Hepatocyte (in vitro differentiated cells): ENCODE results near the gene KRT7. TPM values are rescaled to one million over a fixed set of nuclear protein-coding genes. Genes with fewer than 3 reads are reported as not detected.

ENCODE experiments used
- DNase-seq: peaks from one replicate; pipeline ENCODE4 v3.0.0-alpha.2; 2016; ENCODE audit warnings: low spot score
- H2AFZ ChIP-seq: fragments of 200-600 bp; sonication (generic); 2 replicates; pipeline ENCODE4 v1.6.0; 2016; ENCODE audit warnings: antibody characterized with exemption, mild to moderate bottlenecking
- H3K27ac ChIP-seq: fragments of 200-600 bp; sonication (generic); 2 replicates; pipeline ENCODE4 v1.5.1; 2016; ENCODE audit warnings: mild to moderate bottlenecking
- H3K27me3 ChIP-seq: fragments of 200-600 bp; sonication (generic); 2 replicates; pipeline ENCODE4 v1.6.1; 2016
- H3K36me3 ChIP-seq: fragments of 200-600 bp; sonication (generic); replicated peaks from 2 replicates; pipeline ENCODE4 v1.5.1; 2016; ENCODE audit warnings: low read depth; ENCODE audit not compliant: insufficient read depth
- H3K4me1 ChIP-seq: fragments of 200-600 bp; sonication (generic); 2 replicates; pipeline ENCODE4 v1.5.1; 2016; ENCODE audit warnings: mild to moderate bottlenecking, moderate library complexity; ENCODE audit not compliant: insufficient read depth
- H3K4me2 ChIP-seq: fragments of 200-600 bp; sonication (generic); 2 replicates; pipeline ENCODE4 v1.6.0; 2016
- H3K4me3 ChIP-seq: fragments of 200-600 bp; sonication (generic); 2 replicates; pipeline ENCODE4 v1.5.1; 2016; ENCODE audit warnings: mild to moderate bottlenecking
- H3K79me2 ChIP-seq: fragments of 200-600 bp; sonication (generic); 2 replicates; pipeline ENCODE4 v1.6.0; 2017; ENCODE audit warnings: mild to moderate bottlenecking
- H3K9me2 ChIP-seq: fragments of 200-600 bp; sonication (generic); replicated peaks from 2 replicates; pipeline ENCODE4 v1.6.0; 2017; ENCODE audit warnings: mild to moderate bottlenecking; ENCODE audit not compliant: insufficient read depth
- H3K9me3 ChIP-seq: fragments of 200-600 bp; sonication (generic); 2 replicates; pipeline ENCODE4 v1.5.1; 2016; ENCODE audit warnings: low read depth, mild to moderate bottlenecking
- H4K20me1 ChIP-seq: fragments of 200-600 bp; sonication (generic); 2 replicates; pipeline ENCODE4 v1.6.0; 2016; ENCODE audit warnings: mild to moderate bottlenecking; ENCODE audit not compliant: insufficient read depth, poor library complexity, severe bottlenecking
- EZH2 ChIP-seq: fragments of 200-600 bp; sonication (generic); IDR thresholded peaks from 2 replicates; pipeline ENCODE4 v1.6.1; 2016; ENCODE audit warnings: antibody characterized with exemption, mild to moderate bottlenecking, borderline replicate concordance
- EZH2phosphoT487 ChIP-seq: fragments of 200-600 bp; sonication (generic); IDR thresholded peaks from one replicate; pipeline ENCODE4 v1.6.1; 2018; ENCODE audit warnings: antibody characterized with exemption, mild to moderate bottlenecking, low read depth, moderate library complexity; ENCODE audit not compliant: unreplicated experiment, severe bottlenecking
- WGBS: methylation state at CpG from one replicate; pipeline ENCODE4 v1.1.6; 2016; ENCODE audit warnings: low lambda C conversion rate; ENCODE audit errors: missing lambda C conversion rate; 5-methylcytosine and 5-hydroxymethylcytosine counted together
- polyA plus RNA-seq: library from polyadenylated mRNA; unstranded; fragments of >200 nt; fragmentation: Nextera tagmentation; extraction: Ambion mirVana; gene quantifications from 2 replicates; pipeline ENCODE4 v1.2.1, GENCODE V29; 2016
- total RNA-seq: library from RNA; depleted of rRNA; stranded (reverse); fragments of >200 nt; gene quantifications from 2 replicates; pipeline ENCODE4 v1.2.3, GENCODE V29; 2014
- TF ChIP-seq, protein P1 (sequence below): fragments of 200-600 bp; sonication (generic); IDR thresholded peaks from 2 replicates; pipeline ENCODE4 v1.5.1; 2016; ENCODE audit warnings: antibody characterized with exemption, mild to moderate bottlenecking; ENCODE audit not compliant: poor library complexity

KRT7 gene
- total and polyA plus RNA-seq, 2 experiments from 2014 or later, result 27.1 to 33.3 TPM

GRCh38 chr12:52252728-52253343 is 19.8 kb downstream of the KRT7 start:
- no peaks in the 10 kb centered on the region for H3K9me3 ChIP-seq
- no peaks in the 10 kb centered on the region for H3K9me2 ChIP-seq
- H3K36me3 ChIP-seq, result no peaks in the 10 kb centered on the region
- DNase-seq, result no peak
- no peak overlapping the region for H2AFZ ChIP-seq
- 96% methylated on average over 11 of the region's 11 CpGs for WGBS
- peaks cover 2% of the 10 kb centered on the region for H3K4me1 ChIP-seq
- no peaks in the 10 kb centered on the region for H3K79me2 ChIP-seq
- no peak overlapping the region for H3K4me3 ChIP-seq
- no peak overlapping the region for H3K4me2 ChIP-seq
- no peak for TF ChIP-seq EZH2
- no peak for TF ChIP-seq EZH2phosphoT487
- TF ChIP-seq, protein P1, sequence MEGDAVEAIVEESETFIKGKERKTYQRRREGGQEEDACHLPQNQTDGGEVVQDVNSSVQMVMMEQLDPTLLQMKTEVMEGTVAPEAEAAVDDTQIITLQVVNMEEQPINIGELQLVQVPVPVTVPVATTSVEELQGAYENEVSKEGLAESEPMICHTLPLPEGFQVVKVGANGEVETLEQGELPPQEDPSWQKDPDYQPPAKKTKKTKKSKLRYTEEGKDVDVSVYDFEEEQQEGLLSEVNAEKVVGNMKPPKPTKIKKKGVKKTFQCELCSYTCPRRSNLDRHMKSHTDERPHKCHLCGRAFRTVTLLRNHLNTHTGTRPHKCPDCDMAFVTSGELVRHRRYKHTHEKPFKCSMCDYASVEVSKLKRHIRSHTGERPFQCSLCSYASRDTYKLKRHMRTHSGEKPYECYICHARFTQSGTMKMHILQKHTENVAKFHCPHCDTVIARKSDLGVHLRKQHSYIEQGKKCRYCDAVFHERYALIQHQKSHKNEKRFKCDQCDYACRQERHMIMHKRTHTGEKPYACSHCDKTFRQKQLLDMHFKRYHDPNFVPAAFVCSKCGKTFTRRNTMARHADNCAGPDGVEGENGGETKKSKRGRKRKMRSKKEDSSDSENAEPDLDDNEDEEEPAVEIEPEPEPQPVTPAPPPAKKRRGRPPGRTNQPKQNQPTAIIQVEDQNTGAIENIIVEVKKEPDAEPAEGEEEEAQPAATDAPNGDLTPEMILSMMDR, result no peak
- H3K27me3 ChIP-seq, result peaks cover 40% of the 10 kb centered on the region
- H4K20me1 ChIP-seq, result no peaks in the 10 kb centered on the region
- H3K27ac ChIP-seq, result no peak overlapping the region

- Histone ChIP-seq H3K9me2 (no peaks in the 10 kb centered on the region), H4K20me1 (no peaks in the 10 kb centered on the region), H3K4me3 (no peak overlapping the region), H3K27me3 (peaks cover 47% of the 10 kb centered on the region), H3K79me2 (no peaks in the 10 kb centered on the region), H3K36me3 (no peaks in the 10 kb centered on the region), H2AFZ (no peak overlapping the region), H3K9me3 (no peaks in the 10 kb centered on the region), H3K4me1 (no peaks in the 10 kb centered on the region), H3K27ac (no peak overlapping the region), H3K4me2 (no peak overlapping the region)
- WGBS, result 90% methylated on average over 14 of the region's 14 CpGs
- no peak for DNase-seq
- TF ChIP-seq EZH2 (no peak), EZH2phosphoT487 (no peak)
- TF ChIP-seq, protein P1, result no peak
Observed at GRCh38 chr12:52253391-52254179, 20.5 kb downstream of the KRT7 start.

DNA sequence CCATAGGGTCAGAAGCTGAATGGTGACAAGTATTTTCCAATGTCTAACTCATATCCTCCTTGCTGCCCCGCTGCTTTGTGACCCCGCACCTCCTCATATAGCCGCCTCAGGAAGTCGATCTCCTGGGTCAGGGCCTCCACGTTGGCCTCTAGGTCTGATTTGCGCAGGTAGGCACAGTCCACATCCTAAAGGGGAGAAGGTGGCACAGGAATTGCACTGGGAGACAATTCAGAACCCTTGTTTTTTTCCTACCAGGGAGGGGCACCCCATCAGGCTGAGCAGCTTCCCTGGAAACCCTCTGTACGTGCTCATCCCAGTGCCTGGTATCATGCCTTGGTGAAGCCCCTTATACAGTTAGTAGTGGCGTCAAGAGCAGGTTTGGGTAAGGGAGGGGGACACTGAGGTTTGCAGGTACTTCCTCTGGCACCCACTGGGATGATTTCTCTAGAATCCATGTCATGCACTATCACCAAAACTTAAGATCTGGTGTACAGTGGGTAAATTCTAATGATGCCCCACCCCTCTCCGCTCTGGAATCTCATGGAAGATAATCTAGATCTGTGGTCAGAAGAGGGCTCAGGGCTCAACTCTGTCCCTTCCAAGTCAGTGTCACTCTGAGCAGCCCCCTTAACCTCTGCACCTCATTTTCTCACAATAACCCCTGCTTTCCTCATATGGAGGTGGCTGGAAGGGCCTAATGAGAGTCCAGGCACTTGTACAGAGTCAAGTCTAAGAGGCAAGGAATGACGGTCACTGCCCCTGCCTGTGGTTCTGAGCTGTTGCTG is 21.3 kb downstream of the KRT7 start:
- 95% methylated on average over 10 of the region's 10 CpGs for WGBS

More for the DNA sequence above, 21.3 kb downstream of the KRT7 start:
- H3K9me3 ChIP-seq, result no peaks in the 10 kb centered on the region
- H3K27ac ChIP-seq, result no peak overlapping the region
- no peaks in the 10 kb centered on the region for H4K20me1 ChIP-seq
- H3K36me3 ChIP-seq, result no peaks in the 10 kb centered on the region
- no peaks in the 10 kb centered on the region for H3K79me2 ChIP-seq
- H2AFZ ChIP-seq, result no peak overlapping the region
- no peaks in the 10 kb centered on the region for H3K9me2 ChIP-seq
- no peaks in the 10 kb centered on the region for H3K4me1 ChIP-seq
- no peak overlapping the region for H3K4me2 ChIP-seq
- no peak for DNase-seq
- no peak overlapping the region for H3K4me3 ChIP-seq
- TF ChIP-seq, protein P1, result no peak
- no peak for TF ChIP-seq EZH2
- TF ChIP-seq EZH2phosphoT487, result no peak
- peaks cover 55% of the 10 kb centered on the region for H3K27me3 ChIP-seq
